HG02885 (cell line): ENCODE data around the gene CAMTA1.

Source experiments
- ATAC-seq: cut with Tn5 transposase; IDR thresholded peaks from one replicate; pipeline ENCODE4 v1.9.1; 2021; ENCODE audit warnings: mild to moderate bottlenecking; ENCODE audit not compliant: unreplicated experiment, poor library complexity

Gene CAMTA1

DNA sequence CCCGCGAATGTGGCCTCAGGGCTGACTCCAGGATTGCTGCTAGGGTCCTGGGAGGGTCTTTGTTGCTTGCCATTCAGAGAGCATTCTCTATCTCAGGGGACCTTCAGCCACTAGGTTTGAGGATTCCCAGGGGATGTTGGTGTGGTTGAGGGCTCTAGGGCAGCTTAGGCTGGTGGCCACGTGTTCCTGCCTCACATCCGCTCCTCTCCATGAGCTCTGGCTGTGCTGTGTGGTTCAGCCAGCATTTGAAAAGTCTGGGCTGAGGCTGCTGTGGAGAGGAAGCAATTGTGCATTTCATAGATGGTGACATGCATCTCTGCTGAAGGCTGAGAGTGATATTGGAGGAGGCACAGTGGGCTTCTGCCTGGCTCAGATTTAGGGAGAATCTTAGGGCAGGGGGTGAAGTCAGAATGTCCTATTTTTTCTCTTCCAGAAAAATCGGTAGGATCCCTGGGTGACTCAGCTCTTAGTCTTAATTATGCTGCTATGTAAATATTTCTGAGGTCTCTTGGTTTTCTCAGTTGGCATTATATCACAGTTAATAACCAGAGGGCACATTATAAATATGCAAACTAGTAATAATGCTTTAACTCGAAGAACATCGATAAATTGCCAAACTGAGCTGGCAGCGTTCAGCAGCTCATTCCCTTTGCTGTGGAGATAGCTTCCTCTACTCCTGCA is 182.3 kb downstream of the CAMTA1 start:
- ATAC-seq, result no peak

DNA sequence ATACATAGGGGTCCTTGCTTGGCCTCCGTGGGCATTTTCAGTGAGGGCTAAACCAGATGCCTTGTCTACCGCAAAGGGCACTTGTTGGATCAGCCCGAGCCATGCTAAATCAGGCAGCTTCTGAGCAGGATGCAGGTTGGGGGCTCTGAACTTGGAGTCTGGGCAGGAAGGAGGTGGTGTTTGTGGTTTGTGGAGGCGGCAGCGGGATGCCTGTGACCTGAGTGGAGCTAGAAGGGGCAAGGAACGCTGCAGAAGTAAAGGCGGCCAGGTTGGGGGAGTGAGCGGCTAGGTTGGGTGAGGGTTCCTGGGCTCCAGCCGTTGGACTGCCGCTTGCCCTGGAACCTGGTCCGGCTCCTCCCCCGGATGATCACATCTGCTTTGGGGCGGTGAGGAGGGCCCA is 183.9 kb downstream of the CAMTA1 start:
- no peak for ATAC-seq

DNA sequence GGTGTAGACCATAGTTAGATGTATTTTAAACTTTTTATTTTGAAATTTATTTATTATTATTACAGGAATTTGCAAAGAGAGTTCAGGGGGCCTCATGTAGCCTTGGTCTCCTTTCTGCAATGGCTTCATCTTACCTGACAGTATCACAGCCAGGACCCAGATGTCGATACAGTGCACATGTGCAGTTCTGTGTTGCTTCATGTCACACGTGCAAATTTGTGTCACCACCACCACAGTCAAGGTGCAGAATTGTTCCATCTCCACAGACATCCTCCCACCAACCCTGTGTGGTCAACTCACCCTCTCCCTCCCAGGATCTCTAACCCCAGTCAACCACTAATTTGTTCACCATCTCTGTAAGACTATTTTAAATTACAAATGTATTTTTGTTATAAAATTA is 184.5 kb downstream of the CAMTA1 start:
- ATAC-seq, result no peak

DNA sequence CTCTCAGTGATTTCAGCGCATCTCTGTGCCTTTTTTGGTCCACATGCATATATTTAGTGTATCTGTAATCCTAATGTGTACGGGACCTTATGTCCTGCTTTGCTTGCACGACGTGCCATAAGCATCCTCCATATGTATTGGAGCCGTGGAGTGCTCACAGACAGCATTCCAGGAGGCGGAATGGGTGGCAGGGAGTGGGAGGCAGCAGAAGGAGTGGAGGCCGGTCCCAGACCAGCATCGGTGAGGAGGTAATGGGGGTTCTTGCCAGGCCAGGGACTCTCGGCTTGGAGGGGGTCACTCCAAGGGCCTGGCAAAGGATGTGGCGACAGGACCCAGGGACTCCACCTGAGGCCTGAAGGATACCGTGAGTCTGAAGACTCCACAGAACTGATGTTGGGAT is 185.0 kb downstream of the CAMTA1 start:
- ATAC-seq, result no peak

DNA sequence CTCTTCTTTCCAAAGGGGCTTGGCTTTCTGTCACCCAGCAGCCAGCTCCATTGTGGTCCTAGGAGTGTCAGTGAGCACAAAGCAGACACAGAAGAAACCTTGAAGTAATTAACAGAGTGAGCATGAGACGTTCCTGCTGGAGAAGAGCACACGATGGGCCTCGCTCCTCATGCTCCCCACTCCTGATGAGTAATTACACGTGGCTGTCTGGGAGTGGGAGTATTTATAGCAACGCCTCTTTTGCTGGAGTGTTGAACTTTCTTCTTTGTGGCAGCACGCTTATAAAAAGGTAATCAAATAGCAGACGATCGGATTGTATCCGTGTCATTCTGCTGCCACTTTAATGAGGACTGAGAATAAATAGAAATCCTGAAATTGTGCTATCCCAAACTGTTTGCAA is 185.8 kb downstream of the CAMTA1 start:
- ATAC-seq, result no peak

DNA sequence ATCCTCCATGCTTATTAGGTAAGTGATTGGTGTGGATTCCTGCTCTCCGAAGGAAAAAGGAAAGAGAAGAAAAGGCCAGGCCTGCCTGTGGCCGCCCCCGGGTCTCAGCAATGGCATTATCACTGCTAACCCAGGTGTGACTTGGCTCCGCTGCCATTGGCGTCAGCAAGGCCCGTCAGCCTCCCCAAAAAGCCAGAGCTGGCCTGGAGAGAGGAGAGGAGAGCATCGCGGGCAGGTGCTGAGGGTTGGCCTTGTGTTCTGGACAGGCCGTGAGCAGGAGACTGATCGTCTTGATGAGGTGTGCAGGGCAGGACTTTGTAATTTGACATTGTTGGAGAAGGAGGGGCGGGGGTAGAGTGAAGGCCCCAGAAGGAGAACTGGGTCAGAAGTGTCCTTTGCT is 186.4 kb downstream of the CAMTA1 start:
- no peak for ATAC-seq

DNA sequence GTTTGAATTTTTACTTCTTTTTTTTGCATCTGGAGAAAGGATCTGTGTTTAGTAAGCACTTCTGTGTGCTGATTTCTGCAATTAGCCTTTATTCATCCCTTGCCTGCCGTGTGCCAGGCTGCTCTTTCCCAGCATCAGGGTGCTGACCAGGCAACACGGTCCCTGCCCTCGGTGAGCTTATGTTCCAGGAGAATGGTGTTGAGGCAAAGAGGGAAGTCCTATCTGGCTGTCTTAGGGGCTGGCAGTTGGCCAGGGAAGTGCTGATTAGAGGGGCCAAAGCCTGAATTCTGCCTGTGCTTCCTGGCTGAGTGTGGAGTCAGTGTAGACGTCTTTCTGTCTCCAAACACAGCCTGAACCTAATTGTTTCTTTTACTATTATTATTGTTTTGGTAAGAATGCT is 187.1 kb downstream of the CAMTA1 start:
- no peak for ATAC-seq

DNA sequence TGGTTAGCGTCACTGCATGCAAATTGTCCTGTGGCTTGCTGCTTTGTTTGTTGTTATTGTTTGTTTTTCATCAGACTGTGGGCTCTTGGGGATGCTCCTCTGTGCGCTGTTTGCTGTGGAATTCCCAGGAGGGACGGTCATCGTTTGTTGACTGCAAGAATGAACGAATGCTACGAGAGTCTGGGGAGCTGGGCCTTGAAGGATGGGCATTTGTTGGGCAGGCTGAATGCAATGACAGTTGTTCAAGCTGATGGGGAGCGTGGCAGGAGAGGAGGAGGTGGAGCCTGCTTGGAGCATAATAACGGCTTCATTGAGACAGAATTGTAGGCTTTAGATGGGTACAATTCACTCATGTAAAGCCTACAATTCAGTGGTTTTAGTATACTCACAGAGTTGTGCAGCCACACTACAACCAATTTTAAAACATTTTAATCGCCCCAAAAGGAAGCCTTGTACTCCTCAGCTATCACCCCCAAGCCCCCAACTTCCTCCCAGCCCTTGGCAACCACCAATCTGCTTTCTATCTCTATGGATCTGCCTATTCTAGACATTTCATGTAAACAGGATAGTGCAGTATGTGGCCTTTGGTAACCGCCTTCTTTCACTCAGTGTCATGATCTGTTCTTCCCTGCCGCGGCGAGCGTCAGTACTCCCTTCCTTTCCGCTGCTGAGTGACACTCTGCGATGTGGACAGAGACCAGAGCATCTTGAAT is 190.2 kb downstream of the CAMTA1 start:
- no peak for ATAC-seq

DNA sequence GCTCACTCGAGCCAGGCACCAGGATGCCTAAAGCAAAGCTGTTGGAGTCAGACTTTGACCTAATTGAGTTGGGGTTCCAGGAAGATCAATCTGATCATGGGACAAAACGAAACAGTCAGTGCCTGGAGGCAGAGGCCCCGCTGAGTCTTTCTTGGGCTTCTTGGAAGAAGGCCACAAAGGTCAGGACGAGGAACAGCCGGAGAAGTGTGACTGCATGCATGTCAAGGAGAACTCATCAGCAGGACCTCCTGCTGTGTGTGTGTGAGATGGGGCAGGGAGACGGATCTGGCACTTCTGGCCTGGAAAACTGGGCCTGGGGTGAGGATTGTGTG is 190.8 kb downstream of the CAMTA1 start:
- no peak for ATAC-seq

DNA sequence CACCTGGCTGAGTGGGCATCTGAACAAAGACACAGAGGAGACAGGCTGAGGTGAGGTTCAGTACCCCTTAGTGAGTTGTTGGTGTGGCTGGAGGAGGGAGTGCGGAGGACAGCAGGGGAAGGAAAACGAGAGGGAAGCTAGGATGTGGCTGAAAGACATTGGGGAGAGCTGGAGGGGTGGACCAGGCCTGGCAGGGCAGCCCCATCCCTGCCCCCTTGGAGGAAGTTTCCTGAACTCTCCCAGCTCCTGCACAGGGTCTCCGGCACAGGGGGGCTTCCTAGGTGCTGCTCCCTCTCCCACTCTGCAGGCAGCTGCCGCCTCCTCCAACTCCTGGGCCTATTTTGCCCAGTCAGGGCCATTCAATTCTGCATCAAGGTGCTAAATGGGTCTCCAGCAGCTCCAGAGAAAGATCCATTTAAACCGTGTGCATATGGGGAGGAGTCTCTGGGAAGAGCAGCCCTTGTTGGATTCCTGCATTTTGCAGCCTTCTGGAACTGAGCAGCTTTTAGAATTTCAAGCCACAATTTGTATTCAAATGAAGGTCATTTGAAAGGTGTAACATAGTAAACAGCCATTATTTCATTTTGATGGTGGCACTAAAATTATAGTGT is 193.9 kb downstream of the CAMTA1 start:
- ATAC-seq, result no peak

DNA sequence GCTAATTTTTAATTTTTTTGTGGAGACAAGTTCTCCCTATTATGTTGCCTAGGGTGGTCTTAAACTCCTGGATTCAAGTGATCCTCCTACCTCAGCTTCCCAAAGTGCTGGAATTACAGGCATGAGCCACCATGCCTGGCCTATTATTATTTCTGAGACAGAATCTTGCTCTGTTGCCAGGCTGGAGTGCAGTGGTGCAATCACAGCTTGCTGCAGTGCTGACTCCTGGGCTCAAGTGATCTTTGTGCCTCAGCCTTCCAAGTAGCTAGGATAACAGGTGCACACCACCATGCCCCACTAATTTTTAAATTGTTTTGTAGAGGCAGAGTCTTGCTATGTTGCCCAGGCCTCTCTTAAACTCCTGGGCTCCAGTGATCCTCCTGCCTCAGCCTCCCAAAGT is 196.3 kb downstream of the CAMTA1 start:
- no peak for ATAC-seq

DNA sequence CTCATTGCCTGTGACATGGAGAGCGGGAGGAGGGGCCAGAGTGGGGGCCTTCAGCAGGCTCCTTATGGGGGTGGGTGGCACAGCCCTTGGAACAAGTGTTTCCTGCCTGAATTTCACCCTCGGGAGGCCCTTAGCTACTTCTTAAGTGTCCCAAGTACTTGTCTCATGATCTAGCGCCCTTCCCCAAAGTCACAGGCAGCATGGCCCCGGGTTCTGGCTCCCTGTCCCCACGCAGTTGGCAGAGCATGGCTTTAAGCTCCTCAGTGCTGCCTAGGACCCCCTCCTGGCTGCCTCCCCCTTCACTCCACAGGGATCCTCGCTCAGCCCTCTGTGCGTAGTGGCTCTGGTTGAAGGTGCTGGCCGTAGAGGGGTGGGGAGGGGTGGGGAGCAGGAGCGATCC is 197.2 kb downstream of the CAMTA1 start:
- no peak for ATAC-seq

DNA sequence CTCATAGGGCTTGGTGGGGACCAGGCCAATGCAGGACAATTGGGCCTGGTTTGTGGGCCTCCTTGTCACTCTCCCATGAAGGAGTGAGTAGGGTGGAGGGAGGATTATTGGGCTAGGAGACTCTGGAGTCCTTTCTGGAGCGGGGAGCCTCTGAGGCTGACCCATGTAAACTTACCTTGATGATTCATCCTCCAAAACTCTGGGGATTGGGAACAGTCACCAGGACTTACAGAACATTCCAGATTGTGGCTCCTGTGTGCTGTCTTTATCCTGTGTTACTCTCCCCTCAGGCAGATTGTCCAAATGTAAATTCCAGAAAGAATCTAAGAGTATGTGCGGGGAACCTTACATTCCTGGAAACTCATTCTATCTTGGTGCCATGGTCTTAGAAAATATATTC is 197.6 kb downstream of the CAMTA1 start:
- ATAC-seq, result no peak

DNA sequence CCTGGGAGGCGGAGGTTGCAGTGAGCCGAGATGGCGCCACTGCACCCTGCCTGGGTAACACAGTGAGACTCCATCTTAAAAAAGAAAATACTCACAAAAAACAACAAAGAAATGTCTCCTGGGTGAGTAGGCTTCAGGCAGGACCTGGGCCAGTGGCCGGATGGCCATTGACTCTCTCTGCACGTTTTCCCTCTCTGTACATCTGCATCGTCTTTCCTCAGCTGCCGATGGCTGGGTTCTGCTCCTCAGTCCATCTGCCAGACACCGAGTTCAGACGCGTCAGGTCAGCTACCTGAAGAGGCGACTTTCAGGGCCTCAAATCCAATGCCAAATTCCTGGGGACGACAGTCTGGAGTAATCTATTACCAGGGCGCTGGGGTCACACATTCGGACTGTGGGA is 199.3 kb downstream of the CAMTA1 start:
- ATAC-seq, result no peak

DNA sequence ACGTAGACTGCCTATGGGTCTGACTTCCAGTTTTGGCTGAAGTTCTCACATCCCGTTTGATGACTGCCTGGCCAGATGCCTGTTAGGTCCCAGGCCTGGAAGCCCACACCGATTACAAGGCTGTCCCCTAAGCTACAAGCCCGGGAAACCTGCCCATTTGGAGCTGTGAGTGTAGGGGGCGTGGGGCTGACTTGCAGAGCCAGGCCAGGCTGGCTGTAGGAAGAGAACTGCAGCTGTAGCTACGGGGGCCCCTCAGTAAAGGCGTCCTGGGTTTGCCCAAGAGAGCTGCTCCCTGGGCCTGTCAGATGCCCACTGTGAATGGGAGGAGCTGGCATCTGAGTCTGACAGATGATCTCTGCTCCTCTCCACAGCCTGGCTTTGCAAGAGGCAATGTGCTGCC is 199.7 kb downstream of the CAMTA1 start:
- no peak for ATAC-seq

DNA sequence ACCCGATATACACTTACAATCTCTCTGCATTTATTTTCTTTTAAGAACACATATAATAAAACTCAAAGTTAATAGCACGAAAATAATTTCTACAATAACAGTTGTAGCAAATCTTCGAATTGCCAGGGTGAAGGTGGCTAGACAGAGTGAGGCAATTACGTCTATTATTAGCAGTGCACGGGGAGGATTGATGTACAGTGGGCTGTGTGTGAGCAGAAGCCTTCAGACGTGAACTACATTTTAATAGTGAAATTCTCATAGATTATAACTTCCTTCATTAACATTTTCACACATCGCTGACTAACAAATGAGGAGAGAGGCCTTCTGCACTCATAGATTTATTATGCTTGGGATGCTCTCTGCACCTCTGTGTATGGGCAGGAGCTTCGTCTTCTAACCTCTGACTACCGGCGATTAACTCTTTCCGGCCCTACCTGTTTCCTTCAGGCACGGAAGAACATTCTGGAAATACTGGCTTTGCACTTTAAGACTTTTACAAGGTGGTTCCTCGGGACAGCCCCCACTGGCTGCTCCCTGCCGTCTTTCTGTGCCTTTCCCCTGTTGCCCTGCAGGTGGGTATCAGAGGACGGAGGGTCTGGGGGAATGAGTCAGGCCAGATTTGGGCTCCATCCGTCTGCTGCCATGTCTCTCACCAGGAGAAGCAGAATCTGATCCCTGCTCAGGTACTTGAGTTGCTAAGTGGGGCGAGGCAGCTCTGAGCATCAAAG is 200.5 kb downstream of the CAMTA1 start:
- ATAC-seq, result no peak

DNA sequence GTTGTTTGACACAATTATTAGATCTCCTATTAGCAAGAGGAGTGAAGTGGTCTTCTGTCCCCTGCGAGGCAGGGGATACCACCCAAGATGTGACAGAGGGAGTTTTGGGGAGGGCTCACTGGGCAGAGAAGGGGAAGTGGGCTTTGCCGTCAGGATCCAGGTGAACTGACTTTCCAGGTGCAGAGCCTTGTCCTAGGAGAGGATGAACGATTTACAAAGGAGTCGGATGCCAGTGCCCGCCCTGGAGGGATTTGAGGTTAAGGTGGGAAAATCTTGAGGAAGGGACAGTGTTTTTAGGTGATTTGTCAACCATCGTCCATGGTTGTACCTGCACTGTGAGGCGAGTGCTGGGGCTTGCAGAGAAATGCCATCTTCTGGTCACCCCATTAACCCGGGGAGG is 201.0 kb downstream of the CAMTA1 start:
- no peak for ATAC-seq

DNA sequence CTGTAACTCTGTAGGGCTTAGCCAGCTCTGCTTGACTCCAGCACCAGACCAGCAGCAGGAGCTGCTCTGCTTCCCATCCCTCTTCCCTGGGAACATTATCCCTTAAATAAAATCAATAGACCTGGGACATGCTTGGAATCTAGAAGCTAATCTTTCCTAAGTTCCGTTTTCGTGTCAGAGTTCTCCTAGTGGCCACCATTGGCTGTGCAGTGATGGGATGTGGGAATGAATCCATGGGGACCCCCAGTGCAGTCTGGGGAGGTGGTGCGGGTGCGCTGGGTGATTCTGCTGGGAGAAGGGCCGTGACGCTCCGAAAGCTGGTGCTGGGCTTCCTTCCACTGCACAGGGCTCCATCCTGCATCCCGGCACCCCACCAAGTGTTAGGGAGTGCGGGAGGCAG is 202.7 kb downstream of the CAMTA1 start:
- no peak for ATAC-seq

DNA sequence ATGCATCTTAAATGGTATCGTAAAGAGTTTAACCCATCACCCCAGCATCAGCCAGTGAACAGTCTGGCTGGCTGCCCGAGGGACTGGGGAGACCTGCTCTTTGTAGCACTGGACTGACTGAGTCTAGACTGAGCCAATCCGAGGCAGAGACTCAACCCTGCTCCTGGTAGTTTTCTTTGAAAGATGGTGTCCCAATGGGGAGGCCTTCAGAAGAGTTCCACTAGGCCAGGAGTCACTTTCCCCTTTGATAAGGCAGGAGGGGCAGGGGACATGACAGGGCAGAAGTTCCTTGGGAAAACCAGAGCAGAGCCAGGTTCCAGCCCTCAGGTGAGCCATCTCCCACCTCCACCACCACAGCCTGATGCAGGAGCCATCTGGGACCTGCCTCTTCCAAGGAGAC is 203.5 kb downstream of the CAMTA1 start:
- no peak for ATAC-seq

DNA sequence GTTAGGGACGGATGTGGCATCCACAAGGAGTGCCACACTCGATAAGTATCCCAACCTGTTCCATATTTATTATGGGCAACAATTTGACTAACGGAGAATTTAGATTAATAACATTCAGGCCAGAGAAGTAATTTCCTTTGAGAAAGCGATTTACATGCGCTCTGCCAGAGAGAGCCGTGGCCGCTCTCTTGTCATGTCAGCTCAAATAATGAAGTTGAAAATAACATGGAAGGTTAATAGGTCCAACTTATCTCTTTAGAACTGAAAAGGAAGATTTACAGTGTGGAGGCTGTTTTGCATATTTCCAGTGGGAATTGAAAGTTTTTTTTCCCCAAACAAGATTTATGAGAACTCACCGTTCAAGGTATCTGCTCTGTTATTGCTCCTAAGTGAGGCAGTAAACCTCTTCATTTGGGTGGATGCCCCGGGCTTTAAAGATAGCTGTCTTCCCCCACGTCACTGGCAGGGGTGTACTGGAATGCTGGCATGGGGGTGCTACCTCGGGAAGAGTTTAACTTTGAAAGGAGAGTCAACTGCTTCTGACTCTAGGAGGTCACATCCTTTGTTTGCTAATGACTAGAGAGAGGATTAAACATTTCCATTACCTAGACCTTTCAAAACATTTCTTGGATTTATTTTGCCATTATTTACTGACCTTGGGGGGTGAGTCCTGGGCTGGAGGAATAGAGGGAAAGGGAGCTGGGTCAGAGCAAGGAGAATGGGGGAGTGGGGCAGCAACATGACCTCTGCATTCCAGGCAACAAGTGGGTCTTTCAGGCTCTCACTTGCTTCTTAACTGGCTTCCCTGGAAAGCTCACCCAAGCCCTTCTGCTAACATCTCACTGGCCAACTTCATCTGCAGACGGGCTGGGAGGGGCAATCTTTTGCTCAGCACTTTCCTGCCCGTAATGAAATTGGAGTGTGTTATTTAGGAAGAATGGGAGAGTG is 204.2 kb downstream of the CAMTA1 start:
- ATAC-seq, result no peak
